Neural progenitor cell (in vitro differentiated cells): ENCODE measurements around the gene NEIL1.

Experiments
- EZH2 ChIP-seq: fragments of 200-600 bp; sonication (generic); IDR thresholded peaks from 2 replicates; pipeline ENCODE4 v1.6.1; 2017; ENCODE audit warnings: antibody characterized with exemption, mild to moderate bottlenecking, moderate library complexity
- EZH2phosphoT487 ChIP-seq: fragments of 200-600 bp; sonication (generic); IDR thresholded peaks from 2 replicates; pipeline ENCODE4 v1.6.1; 2017; ENCODE audit warnings: antibody characterized with exemption
- TF ChIP-seq, protein P1 (sequence below): fragments of 200-600 bp; sonication (generic); IDR thresholded peaks from 2 replicates; pipeline ENCODE4 v1.5.1; 2017; ENCODE audit warnings: antibody characterized with exemption, mild to moderate bottlenecking

DNA sequence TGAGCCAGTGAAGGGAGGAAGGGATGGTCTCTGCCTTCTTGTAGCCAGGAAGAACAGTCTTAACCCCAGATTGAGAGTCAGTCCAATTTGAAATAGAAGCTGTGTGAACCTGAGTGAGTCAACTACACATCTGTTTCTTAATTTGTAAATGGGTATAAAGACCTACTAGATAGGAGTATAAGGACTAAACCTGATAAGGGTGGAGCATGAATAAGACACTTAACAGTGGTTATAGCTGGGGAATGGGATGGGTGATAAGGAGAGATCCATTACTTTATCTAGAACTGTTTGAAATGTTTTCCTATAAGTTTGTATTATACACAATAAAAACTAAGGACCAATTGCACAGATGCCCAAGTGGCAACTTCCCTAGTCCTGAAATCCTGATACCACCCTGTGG, 20.2 kb downstream of the NEIL1 start:
- TF ChIP-seq, protein P1, sequence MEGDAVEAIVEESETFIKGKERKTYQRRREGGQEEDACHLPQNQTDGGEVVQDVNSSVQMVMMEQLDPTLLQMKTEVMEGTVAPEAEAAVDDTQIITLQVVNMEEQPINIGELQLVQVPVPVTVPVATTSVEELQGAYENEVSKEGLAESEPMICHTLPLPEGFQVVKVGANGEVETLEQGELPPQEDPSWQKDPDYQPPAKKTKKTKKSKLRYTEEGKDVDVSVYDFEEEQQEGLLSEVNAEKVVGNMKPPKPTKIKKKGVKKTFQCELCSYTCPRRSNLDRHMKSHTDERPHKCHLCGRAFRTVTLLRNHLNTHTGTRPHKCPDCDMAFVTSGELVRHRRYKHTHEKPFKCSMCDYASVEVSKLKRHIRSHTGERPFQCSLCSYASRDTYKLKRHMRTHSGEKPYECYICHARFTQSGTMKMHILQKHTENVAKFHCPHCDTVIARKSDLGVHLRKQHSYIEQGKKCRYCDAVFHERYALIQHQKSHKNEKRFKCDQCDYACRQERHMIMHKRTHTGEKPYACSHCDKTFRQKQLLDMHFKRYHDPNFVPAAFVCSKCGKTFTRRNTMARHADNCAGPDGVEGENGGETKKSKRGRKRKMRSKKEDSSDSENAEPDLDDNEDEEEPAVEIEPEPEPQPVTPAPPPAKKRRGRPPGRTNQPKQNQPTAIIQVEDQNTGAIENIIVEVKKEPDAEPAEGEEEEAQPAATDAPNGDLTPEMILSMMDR = no peak
- TF ChIP-seq EZH2phosphoT487 (no peak), EZH2 (no peak)
